H1 (cell line): ENCODE results near the gene RGS9. TPM values are rescaled to one million over a fixed set of nuclear protein-coding genes. Genes with fewer than 3 reads are reported as not detected.

Experiments
- CBX5 ChIP-seq: fragments of 300-800, 300-1000 bp; sonication (generic); IDR thresholded peaks from 2 replicates; pipeline ENCODE4 v1.7.1; 2016; ENCODE audit warnings: antibody characterized with exemption, low read length, low read depth
- CTBP2 ChIP-seq: IDR thresholded peaks from 2 replicates; pipeline ENCODE4 v1.7.0; 2011; ENCODE audit warnings: borderline replicate concordance, mild to moderate bottlenecking, moderate library complexity, mixed read lengths, low read length; ENCODE audit not compliant: insufficient read depth, insufficient read length
- HDAC2 ChIP-seq, 2 experiments: fragments of 300-600 bp in 1 of 2; sonication (generic) in 1 of 2; IDR thresholded peaks; 2 replicates each; pipeline ENCODE4 v1.6.1; 2011 to 2012; ENCODE audit warnings: low read depth in 2 of 2, low read length in 2 of 2, mild to moderate bottlenecking in 2 of 2, moderate library complexity in 2 of 2, borderline replicate concordance in 1 of 2, inconsistent platforms in 1 of 2
- HDAC6 ChIP-seq: IDR thresholded peaks from one replicate; pipeline ENCODE4 v1.7.1; 2012; ENCODE audit warnings: low read depth, mild to moderate bottlenecking, inconsistent platforms, low read length, moderate library complexity
- JUN ChIP-seq: IDR thresholded peaks from 2 replicates; pipeline ENCODE4 v1.6.1; 2011; ENCODE audit warnings: low read depth, mild to moderate bottlenecking, improper control_type of control experiment, low read length
- JUND ChIP-seq: IDR thresholded peaks from 2 replicates; pipeline ENCODE4 v1.6.1; 2011; ENCODE audit warnings: mild to moderate bottlenecking, improper control_type of control experiment, low read length
- KDM4A ChIP-seq: IDR thresholded peaks from one replicate; pipeline ENCODE4 v1.7.1; 2012; ENCODE audit warnings: low read depth, mild to moderate bottlenecking, moderate library complexity, low read length, inconsistent platforms; ENCODE audit not compliant: severe bottlenecking
- KDM5A ChIP-seq: fragments of 200-600 bp; IDR thresholded peaks from 2 replicates; pipeline ENCODE4 v1.7.1; 2012; ENCODE audit warnings: mild to moderate bottlenecking, low read length, inconsistent platforms, mixed read lengths
- MAFK ChIP-seq: IDR thresholded peaks from 2 replicates; pipeline ENCODE4 v1.6.1; 2012; ENCODE audit warnings: low read depth, mild to moderate bottlenecking, improper control_type of control experiment, low read length
- RBBP5 ChIP-seq: IDR thresholded peaks from 2 replicates; pipeline ENCODE4 v1.7.1; 2012; ENCODE audit warnings: low read depth, mild to moderate bottlenecking, inconsistent platforms, low read length, moderate library complexity, borderline replicate concordance
- RFX5 ChIP-seq: IDR thresholded peaks from 2 replicates; pipeline ENCODE4 v1.6.1; 2011; ENCODE audit warnings: low read depth, low read length, improper control_type of control experiment, borderline replicate concordance
- SAP30 ChIP-seq: fragments of 300-600 bp; sonication (generic); IDR thresholded peaks from 2 replicates; pipeline ENCODE4 v1.7.1; 2012; ENCODE audit warnings: low read length, moderate library complexity, mild to moderate bottlenecking, inconsistent platforms; ENCODE audit not compliant: insufficient read depth, insufficient replicate concordance
- SIX5 ChIP-seq: IDR thresholded peaks from 2 replicates; pipeline ENCODE4 v1.6.1; 2011; ENCODE audit warnings: mild to moderate bottlenecking, low read depth, low read length
- SP1 ChIP-seq: IDR thresholded peaks from 2 replicates; pipeline ENCODE4 v1.6.1; 2011; ENCODE audit warnings: low read depth, low read length
- SP4 ChIP-seq: IDR thresholded peaks from 2 replicates; pipeline ENCODE4 v1.6.1; 2012; ENCODE audit warnings: low read length, inconsistent platforms
- TBP ChIP-seq: IDR thresholded peaks from 2 replicates; pipeline ENCODE4 v1.6.1; 2011; ENCODE audit warnings: low read depth, low read length, improper control_type of control experiment
- TCF12 ChIP-seq: IDR thresholded peaks from 2 replicates; pipeline ENCODE4 v1.6.1; 2011; ENCODE audit warnings: low read depth, mild to moderate bottlenecking, low read length
- polyA plus RNA-seq, 7 experiments: library from polyadenylated mRNA; depleted of rRNA in 3 of 7; stranded (reverse) in 5 of 7; unstranded in 2 of 7; fragments of >200 nt in 5 of 7; fragments of 200-250 nt in 2 of 7; gene quantifications; 1 replicate in 5 of 7; 2 replicates in 1 of 7; 4 replicates in 1 of 7; pipeline versions ENCODE4 v1.2.1 to v1.2.3, GENCODE V29; 2011 to 2013; ENCODE audit warnings: missing spikeins in 2 of 7, mixed read lengths in 2 of 7
- total RNA-seq: library from RNA; stranded (reverse); fragmentation: NEBNext Ultra II Directional; extraction: Animal tissue kit (Norgen Biotek cat#: 25700); gene quantifications from 2 replicates; pipeline ENCODE4 v1.2.1, GENCODE V29; 2021

Gene RGS9
- total and polyA plus RNA-seq, 2 of the 8 experiments (the other 6 are each of a cell fraction or from before 2014, with no cell fraction given) = 8.9 to 20.5 TPM

GRCh38 chr17:65100316-65101140, 36.6 kb upstream of the RGS9 start (continued):
- TF ChIP-seq SAP30 (no peak), CBX5 (no peak), SP4 (peak; percentile 56; the same call in 1 of the 2 replicates), KDM4A (peak; percentile 57), TBP (no peak), RFX5 (no peak), KDM5A (no peak), TCF12 (0 out of 2 replicates have a peak, but pooled peaks have one; percentile 49), MAFK (no peak), RBBP5 (no peak), HDAC6 (no peak), SP1 (no peak), JUND (no peak), SIX5 (no peak), JUN (no peak), CTBP2 (no peak), HDAC2 (IDR thresholded peaks at IDR 0.05; ENCODE audit: borderline replicate concordance in 1 of 2, low read depth in 2 of 2, low read length in 2 of 2) (peak; percentile 79 to 98; a peak in 3 of 4 replicates)
